Stomach (tissue), 9 donors: Measurements from ENCODE around the gene HOXB7. TPM values are rescaled to one million over a fixed set of nuclear protein-coding genes. Genes with fewer than 3 reads are reported as not detected.

Experiments used
- DNase-seq, 2 donors: peaks; one replicate each; pipeline versions ENCODE4 v3.0.0 to v3.0.0-alpha.2; 2013 to 2019
- H3K27ac ChIP-seq, 5 donors: fragments of 200-600 bp in 4 of 5; sonication (generic) in 4 of 5; one replicate each; pipeline ENCODE4 v1.5.1; 2013 to 2019; ENCODE audit warnings: mild to moderate bottlenecking in 1 of 5, moderate library complexity in 1 of 5
- H3K27me3 ChIP-seq, 3 donors: fragments of 200-600 bp; sonication (generic); one replicate each; pipeline ENCODE4 v1.5.1; 2017 to 2019; ENCODE audit warnings: mixed run types in 1 of 3
- H3K36me3 ChIP-seq, 4 donors: fragments of 200-600 bp; sonication (generic); 1 replicate in 3 of 4; 2 replicates in 1 of 4; pipeline ENCODE4 v1.5.1; 2016 to 2019
- H3K4me1 ChIP-seq, 4 donors: fragments of 200-600 bp; sonication (generic); one replicate each; pipeline ENCODE4 v1.5.1; 2016 to 2019
- H3K4me3 ChIP-seq, 4 donors: fragments of 200-600 bp; sonication (generic) in 3 of 4; one replicate each; pipeline ENCODE4 v1.5.1; 2016 to 2019; ENCODE audit warnings: mild to moderate bottlenecking in 1 of 4
- H3K9me3 ChIP-seq, 4 donors: fragments of 200-600 bp; sonication (generic); one replicate each; pipeline ENCODE4 v1.5.1; 2016 to 2019
- EP300 ChIP-seq: sonication (generic); formaldehyde crosslinking; IDR thresholded peaks from one replicate; pipeline ENCODE4 v1.6.1; 2017; ENCODE audit warnings: antibody characterized with exemption
- POLR2A ChIP-seq, 4 donors: fragments of 450-650 bp; IDR thresholded peaks; one replicate each; pipeline ENCODE4 v1.6.1; 2016; ENCODE audit warnings: antibody characterized with exemption in 4 of 4, control low read depth in 2 of 4, mild to moderate bottlenecking in 1 of 4, moderate library complexity in 1 of 4
- POLR2AphosphoS5 ChIP-seq, 3 donors: sonication (generic); formaldehyde crosslinking; IDR thresholded peaks; one replicate each; pipeline ENCODE4 v1.6.1; 2016; ENCODE audit warnings: antibody characterized with exemption in 3 of 3
- WGBS, 5 donors: extraction: QIAGEN DNeasy Blood & Tissue Kit in 3 of 5; methylation state at CpG; one replicate each; pipeline versions ENCODE4 v1.1.5 to v1.1.7; 2013 to 2018; 5-methylcytosine and 5-hydroxymethylcytosine counted together
- intact Hi-C: fragments of 100-400 bp; cut with DNase I; formaldehyde crosslinking; loops from one replicate; pipeline ENCODE4 v1.15.1; 2023; ENCODE audit warnings: low total_unique reads
- polyA plus RNA-seq, 3 donors: library from polyadenylated mRNA; stranded (reverse); fragments of 200-250 nt; gene quantifications; one replicate each; pipeline ENCODE4 v1.2.3, GENCODE V29; 2013
- total RNA-seq, 5 donors: library from RNA; depleted of rRNA; stranded (reverse); fragments of >200 nt; gene quantifications; one replicate each; pipeline versions ENCODE4 v1.1.0 to v1.2.3, GENCODE V29; 2014 to 2016
- TF ChIP-seq, protein P1 (sequence below), 7 experiments: fragments of 450-650 bp in 4 of 7; fragments of 200-600 bp in 3 of 7; sonication (generic) in 3 of 7; IDR thresholded peaks; one replicate each; pipeline ENCODE4 v1.5.1; 2016 to 2019; ENCODE audit warnings: antibody characterized with exemption in 7 of 7, control low read depth in 2 of 7, mild to moderate bottlenecking in 1 of 7
- donor health status: healthy with polysubstance abuse.
- donor health status: Bipolar disorder and iron deficiency.
- donor health status: healthy.

The HOXB7 gene
- total and polyA plus RNA-seq, 8 donors, result 1.0 to 16.5 (median 2.6) TPM

DNA sequence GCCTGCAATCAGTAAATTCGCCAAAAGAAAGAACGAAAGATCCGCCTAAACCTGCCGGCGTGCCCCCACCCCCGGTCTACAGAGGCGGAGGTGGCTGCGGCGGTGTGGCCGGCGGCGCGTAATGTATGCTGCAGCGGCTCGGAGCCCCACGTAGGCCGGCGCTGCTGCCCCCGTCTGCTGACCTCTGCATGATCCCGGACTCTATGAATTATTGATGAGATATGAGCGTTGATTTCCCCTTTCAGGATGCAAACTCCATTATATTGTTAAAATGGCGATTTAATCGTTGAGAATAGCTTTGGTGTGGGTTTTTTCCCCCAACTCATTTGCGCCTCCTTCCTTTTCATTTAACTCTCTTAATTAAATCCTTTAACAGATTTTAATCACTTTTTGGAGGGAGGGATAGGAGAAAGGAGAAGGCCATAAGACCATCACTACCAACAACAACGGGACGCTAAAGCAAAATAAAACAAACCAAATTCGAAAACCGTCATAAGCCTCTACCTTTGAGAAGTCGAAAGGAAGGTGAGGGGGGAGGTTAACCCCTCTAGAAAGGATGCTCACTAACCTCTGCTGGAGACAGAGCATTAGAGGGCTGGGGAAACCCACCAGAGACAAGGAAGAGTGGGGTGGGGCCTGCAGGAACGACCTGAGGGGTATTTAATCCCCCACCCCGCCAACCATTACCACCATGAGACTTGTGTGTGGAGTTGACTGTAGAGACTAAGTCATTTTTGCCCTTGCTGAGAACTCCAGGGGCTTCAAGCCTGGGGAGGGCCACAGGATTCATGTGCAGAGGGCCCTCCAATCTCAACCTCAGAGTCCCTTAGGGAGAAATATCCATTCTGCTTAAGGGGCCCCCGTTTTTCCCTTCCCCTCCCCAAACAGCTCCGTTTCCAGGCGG, 24.2 kb downstream of the HOXB7 start:
- Histone ChIP-seq H3K36me3 (no peaks in the 10 kb centered on the region), H3K4me1 (peaks cover 18 to 81% (median 45%) of the 10 kb centered on the region in 4 donors), H3K27me3 (peaks cover 0 to 100% (median 76%) of the 10 kb centered on the region in 3 donors), H3K9me3 (no peaks in the 10 kb centered on the region), H3K27ac (peak overlapping the region; percentile 81 to 95 (median 93)), H3K4me3 (peak overlapping the region; percentile 50 to 56 (median 54))
- WGBS, 5 donors, result 13 to 18% (median 16%) methylated on average over 34 of the region's 34 CpGs
- no peak for DNase-seq
- intact Hi-C loops, result no loop called here
- TF ChIP-seq EP300 (no peak), POLR2AphosphoS5 (IDR thresholded peaks at IDR 0.05) (no peak), POLR2A (IDR thresholded peaks at IDR 0.05) (no peak)
- TF ChIP-seq, protein P1, sequence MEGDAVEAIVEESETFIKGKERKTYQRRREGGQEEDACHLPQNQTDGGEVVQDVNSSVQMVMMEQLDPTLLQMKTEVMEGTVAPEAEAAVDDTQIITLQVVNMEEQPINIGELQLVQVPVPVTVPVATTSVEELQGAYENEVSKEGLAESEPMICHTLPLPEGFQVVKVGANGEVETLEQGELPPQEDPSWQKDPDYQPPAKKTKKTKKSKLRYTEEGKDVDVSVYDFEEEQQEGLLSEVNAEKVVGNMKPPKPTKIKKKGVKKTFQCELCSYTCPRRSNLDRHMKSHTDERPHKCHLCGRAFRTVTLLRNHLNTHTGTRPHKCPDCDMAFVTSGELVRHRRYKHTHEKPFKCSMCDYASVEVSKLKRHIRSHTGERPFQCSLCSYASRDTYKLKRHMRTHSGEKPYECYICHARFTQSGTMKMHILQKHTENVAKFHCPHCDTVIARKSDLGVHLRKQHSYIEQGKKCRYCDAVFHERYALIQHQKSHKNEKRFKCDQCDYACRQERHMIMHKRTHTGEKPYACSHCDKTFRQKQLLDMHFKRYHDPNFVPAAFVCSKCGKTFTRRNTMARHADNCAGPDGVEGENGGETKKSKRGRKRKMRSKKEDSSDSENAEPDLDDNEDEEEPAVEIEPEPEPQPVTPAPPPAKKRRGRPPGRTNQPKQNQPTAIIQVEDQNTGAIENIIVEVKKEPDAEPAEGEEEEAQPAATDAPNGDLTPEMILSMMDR (IDR thresholded peaks at IDR 0.05), result no peak

GRCh38 chr17:48584223-48584741, 26.5 kb downstream of the HOXB7 start:
- Histone ChIP-seq H3K4me3 (peak overlapping the region in 3 of 4 donors; percentile 50 to 56 (median 52)), H3K9me3 (no peaks in the 10 kb centered on the region), H3K4me1 (peaks cover 18 to 77% (median 47%) of the 10 kb centered on the region in 4 donors), H3K36me3 (no peaks in the 10 kb centered on the region), H3K27ac (peak overlapping the region; percentile 81 to 95 (median 93)), H3K27me3 (peaks cover 0 to 100% (median 80%) of the 10 kb centered on the region in 3 donors)
- intact Hi-C loops, result no loop called here
- DNase-seq, result no peak
- 21 to 45% (median 29%) methylated on average over 2 of the region's 2 CpGs for WGBS, 5 donors
- TF ChIP-seq, protein P1 (IDR thresholded peaks at IDR 0.05), result no peak
- no peak for TF ChIP-seq EP300
- no peak for TF ChIP-seq POLR2AphosphoS5 (IDR thresholded peaks at IDR 0.05)
- no peak for TF ChIP-seq POLR2A (IDR thresholded peaks at IDR 0.05)

GRCh38 chr17:48583708-48584222, 27.1 kb downstream of the HOXB7 start:
- Histone ChIP-seq H3K36me3 (no peaks in the 10 kb centered on the region), H3K9me3 (no peaks in the 10 kb centered on the region), H3K27ac (peak overlapping the region in 4 of 5 donors; percentile 91 to 95 (median 93)), H3K4me3 (no peak overlapping the region), H3K4me1 (peaks cover 18 to 80% (median 49%) of the 10 kb centered on the region in 4 donors), H3K27me3 (peaks cover 0 to 100% (median 82%) of the 10 kb centered on the region in 3 donors)
- 43 to 56% (median 51%) methylated on average over 3 of the region's 3 CpGs for WGBS, 5 donors
- no peak for DNase-seq
- TF ChIP-seq EP300 (no peak), POLR2AphosphoS5 (IDR thresholded peaks at IDR 0.05) (no peak)
- TF ChIP-seq, protein P1 (IDR thresholded peaks at IDR 0.05), result no peak
- intact Hi-C loops, result no loop called here

GRCh38 chr17:48582750-48583069, 28.1 kb downstream of the HOXB7 start:
- H3K4me1 ChIP-seq, result peaks cover 17 to 75% (median 46%) of the 10 kb centered on the region in 4 donors
- H3K27me3 ChIP-seq, result peaks cover 0 to 100% (median 86%) of the 10 kb centered on the region in 3 donors
- 25 to 35% (median 30%) methylated on average over 7 of the region's 7 CpGs for WGBS, 5 donors
- H3K4me3 ChIP-seq, result peak overlapping the region; percentile 57 to 61 (median 58)
- no peak for TF ChIP-seq POLR2A (IDR thresholded peaks at IDR 0.05)
- TF ChIP-seq, protein P1 (IDR thresholded peaks at IDR 0.05), result no peak
- TF ChIP-seq POLR2AphosphoS5 (IDR thresholded peaks at IDR 0.05), result no peak
- no peak for TF ChIP-seq EP300
- no peak for DNase-seq
- H3K9me3 ChIP-seq, result no peaks in the 10 kb centered on the region
- intact Hi-C loops, result no loop called here
- H3K36me3 ChIP-seq, result no peaks in the 10 kb centered on the region
- H3K27ac ChIP-seq, result peak overlapping the region; percentile 47 to 95 (median 93)
